ENCODE data around the gene NKD1.

NKD1 gene

DNA sequence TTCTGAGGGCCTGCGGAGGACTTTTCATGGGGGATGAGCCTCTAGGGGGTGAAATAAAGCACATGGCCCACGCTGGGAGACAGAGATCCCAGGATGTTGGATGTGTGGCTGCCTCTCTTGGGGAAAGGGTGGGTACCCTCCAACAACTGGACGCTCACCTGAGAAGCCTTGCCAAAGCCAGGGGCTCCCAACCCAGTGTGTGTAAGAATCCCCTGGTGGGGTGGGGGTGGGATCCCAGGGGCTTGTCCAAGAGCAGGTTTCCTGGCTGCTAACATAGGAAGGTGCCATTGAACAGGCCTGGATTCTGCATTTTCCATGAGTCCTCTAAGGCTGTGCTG, 132.3 kb downstream of the NKD1 start:
- DNase-seq = no peak

DNA sequence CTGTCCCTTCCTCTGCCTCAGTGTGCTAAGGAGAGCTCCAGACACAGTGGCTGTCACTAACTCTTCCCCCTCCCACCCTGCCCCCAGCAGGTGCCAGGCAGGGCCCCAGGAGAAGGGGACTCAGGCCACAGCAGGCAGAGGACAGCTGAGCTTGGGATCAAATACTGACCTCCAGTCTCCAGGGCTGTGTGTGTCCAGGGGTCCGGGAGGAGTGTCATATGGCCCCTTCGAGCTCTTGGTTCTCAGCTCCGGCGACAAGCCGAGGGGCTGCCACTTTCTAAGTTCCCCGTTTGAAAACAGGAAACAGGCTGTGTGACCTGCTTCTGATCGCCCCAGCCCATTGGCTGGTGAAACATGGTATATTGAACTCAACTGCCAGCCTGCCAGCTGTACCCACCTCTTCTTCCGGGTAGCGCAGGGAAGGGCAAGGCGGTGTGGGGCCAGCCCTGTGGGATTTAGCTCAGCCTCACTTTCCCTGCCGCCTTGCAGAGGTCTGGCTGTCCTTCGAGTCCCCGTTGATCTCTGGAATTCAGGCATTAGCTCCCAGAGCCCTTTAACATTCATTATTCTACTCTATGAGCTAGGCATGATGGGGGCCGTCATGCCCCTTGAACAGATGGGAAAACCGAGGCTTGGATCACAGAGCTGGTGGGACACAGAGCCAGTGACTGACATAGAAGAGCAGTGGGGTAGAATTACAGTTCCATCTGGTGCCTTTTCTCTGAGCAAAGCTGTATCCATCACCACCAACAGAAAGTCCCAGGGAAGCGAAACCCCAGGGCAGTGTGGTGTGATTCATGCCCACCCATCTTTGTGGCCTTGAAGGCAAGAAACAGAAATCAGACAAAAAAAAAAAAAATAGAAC, 133.1 kb downstream of the NKD1 start, which contains the start of gene SNX20:
SNX20 (minus strand) TSS at position 292 of the 865 bp plus-strand sequence. CDS start 3,786 bp downstream, outside the sequence.
- no peak for DNase-seq

GRCh38 chr16:50683689-50684374, 135.6 kb downstream of the NKD1 start:
- no peak for DNase-seq

- DNase-seq = no peak
Observed at GRCh38 chr16:50684823-50685461, 136.7 kb downstream of the NKD1 start.

DNA sequence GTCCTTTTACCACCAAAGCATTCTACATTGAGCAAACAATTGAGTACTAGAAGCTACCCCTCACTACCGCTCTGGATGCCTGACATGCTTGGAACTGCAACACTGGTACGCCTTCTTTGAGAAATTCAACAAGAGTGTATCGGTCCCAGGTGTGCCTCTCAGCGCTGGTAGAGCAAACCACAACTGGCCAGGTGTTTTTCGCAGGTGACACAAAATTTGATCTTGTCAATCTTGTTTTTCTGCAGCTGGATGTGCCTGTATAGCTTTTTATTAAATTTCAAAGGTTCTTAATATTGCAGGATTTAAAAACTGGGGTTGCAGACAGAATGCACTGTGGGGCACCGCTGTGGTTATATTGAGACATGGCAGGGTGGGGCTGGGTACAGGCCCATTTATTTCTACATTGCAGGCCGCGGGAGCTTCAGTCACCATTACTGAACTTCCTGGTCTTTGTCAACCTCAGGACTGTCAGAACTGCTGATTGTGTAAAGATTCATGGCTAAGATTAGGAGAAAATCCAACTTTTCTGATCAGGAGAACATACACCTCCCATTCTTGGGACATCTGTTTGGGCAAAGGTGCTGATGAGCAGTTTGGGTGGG, 137.4 kb downstream of the NKD1 start:
- no peak for DNase-seq

DNA sequence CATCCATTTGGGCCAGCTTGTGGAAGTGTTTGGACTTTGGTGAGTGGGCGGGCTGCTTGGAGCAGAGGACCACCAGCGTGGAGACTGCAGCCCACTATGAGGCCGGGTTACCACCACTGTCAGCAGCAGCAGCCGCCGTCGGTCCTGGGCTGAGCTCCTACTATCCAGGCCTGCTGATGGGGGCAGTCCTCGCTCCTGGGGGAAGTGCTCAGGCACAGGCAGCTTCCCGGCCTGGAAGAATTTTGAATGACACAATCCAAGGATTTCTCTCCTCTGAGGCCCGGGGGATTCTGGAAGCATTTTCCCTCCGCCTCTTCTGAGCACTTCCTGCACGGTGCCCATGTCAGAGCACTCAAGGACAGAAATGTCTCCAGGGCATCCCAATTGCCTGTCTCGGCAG, 139.9 kb downstream of the NKD1 start:
- no peak for DNase-seq

- no peak for DNase-seq
Observed at GRCh38 chr16:50688867-50689266, 140.7 kb downstream of the NKD1 start.

DNA sequence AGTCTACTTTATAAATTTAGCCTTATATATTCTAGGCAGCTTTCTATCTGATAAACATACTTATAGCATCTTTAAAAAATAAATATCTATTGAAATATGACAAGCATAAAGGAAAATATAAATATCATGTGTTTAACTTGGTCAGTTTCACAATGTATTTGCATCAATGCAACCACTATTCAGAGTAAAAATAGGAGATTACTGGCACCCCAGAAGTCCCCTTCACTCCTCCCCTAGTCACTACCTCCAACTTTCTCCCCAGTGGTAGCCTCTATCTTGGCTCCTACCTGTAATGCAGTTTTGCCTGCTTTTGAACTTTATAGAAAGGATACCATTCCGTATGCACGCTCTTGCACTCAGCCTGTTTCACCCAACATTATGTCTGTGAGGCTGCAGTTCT, 142.0 kb downstream of the NKD1 start:
- DNase-seq = no peak

DNA sequence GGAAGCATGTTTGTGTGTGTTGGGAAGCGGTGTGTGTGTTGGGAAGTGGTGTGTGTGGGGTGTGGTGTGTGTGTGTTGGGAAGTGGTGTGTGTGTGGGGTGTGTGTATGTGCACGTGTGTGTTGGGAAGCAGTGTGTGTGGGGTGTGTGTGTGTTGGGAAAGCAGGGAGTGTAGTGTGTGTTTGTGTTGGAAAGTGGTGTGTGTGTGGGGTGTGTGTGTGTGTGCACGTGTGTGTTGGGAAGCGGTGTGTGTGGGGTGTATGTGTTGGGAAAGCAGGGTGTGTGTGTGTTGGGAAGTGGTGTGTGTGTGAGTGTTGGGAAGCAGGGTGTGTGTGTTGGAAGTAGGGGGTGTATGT, 144.4 kb downstream of the NKD1 start:
- no peak for DNase-seq

- DNase-seq = peak; percentile 5
Observed at GRCh38 chr16:50692999-50693781, 145.0 kb downstream of the NKD1 start, which contains the start of gene NOD2. TSS of gene NOD2 (plus strand) at chr16:50693606. CDS start at chr16:50699496, 5,890 bp downstream.

DNA sequence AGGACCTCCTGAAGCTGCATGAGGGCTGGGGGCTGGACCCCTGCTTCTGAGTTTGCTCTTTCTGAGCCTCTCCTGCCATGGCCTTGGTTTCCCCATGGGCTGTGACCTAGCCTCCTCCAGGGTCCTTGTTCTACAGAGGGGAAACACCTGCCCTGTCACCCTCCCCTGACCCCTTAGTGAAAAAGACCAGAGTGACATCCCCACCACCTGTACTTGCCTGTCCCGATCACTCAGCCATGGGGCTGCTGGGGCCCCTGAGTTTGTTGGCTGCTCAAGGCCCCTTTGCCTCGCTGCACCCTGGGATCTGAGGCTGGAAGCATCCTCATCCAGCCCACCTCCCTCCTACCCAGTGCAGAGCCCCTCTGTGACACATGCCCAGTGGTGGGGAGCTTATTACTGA, 146.0 kb downstream of the NKD1 start:
- no peak for DNase-seq

- DNase-seq = no peak
Observed at GRCh38 chr16:50695017-50696000, 147.1 kb downstream of the NKD1 start.

- no peak for DNase-seq
Observed at GRCh38 chr16:50696126-50696525, 147.9 kb downstream of the NKD1 start.

- no peak for DNase-seq
Observed at GRCh38 chr16:50696575-50697420, 148.6 kb downstream of the NKD1 start.

DNA sequence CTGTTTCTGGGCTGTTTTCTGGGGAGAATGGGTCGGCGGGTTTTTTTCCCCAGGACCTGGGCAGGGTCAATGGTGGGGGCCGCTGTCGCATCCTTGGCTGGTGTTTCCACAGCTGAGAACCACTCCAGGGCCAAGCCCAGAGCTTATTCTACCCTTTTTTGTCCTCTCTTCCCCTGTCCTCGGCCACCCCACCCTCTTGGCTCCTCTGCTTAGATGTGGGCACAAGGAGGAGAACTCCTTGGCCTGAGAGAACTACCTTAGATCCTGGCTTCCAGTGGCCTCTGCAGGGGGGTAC, 149.2 kb downstream of the NKD1 start:
- DNase-seq = no peak

- DNase-seq = no peak
Observed at GRCh38 chr16:50697881-50698767, 149.9 kb downstream of the NKD1 start.
